BE2C (cell line): Measurements from ENCODE around the gene ENAH.
A peak's percentile ranks its signal among the peaks of the same experiment; 100 is the strongest.
"Not testable (repeated sequence)": the region's sequence is repeated elsewhere in the genome, so short reads cannot be mapped to it uniquely, and the experiment has no call there.

Experiments
- DNase-seq: peaks from one replicate; pipeline ENCODE4 v3.0.0-alpha.2; 2020
- H3K27me3 ChIP-seq: fragments of 250-450 bp; sonication (Bioruptor Pico); 2 replicates; pipeline ENCODE4 v1.5.1; 2020; ENCODE audit warnings: mild to moderate bottlenecking
- H3K36me3 ChIP-seq: fragments of 250-450 bp; sonication (Bioruptor Pico); 2 replicates; pipeline ENCODE4 v1.5.1; 2020; ENCODE audit warnings: mild to moderate bottlenecking
- H3K4me1 ChIP-seq: fragments of 250-450 bp; sonication (Bioruptor Pico); 2 replicates; pipeline ENCODE4 v1.5.1; 2020
- H3K4me3 ChIP-seq: 2 replicates; pipeline ENCODE4 v1.5.1; 2011; ENCODE audit warnings: low read depth, low read length
- H3K9me3 ChIP-seq: fragments of 250-450 bp; sonication (Bioruptor Pico); 2 replicates; pipeline ENCODE4 v1.5.1; 2020
- CTCF ChIP-seq: IDR thresholded peaks from 2 replicates; pipeline ENCODE4 v1.5.1; 2012; ENCODE audit warnings: mild to moderate bottlenecking, low read depth, low read length

Gene ENAH

GRCh38 chr1:225695578-225696337, 42.8 kb upstream of the ENAH start:
- no peak overlapping the region for H3K4me3 ChIP-seq
- no peaks in the 10 kb centered on the region for H3K36me3 ChIP-seq
- no peaks in the 10 kb centered on the region for H3K27me3 ChIP-seq
- H3K9me3 ChIP-seq, result no peaks in the 10 kb centered on the region
- peak; percentile 74 for DNase-seq
- no peak for TF ChIP-seq CTCF
- peaks cover 39% of the 10 kb centered on the region for H3K4me1 ChIP-seq

GRCh38 chr1:225694151-225694603, 41.3 kb upstream of the ENAH start:
- no peaks in the 10 kb centered on the region for H3K27me3 ChIP-seq
- H3K36me3 ChIP-seq, result no peaks in the 10 kb centered on the region
- H3K4me1 ChIP-seq, result peaks cover 31% of the 10 kb centered on the region
- no peak for TF ChIP-seq CTCF
- DNase-seq, result peak; percentile 73
- no peak overlapping the region for H3K4me3 ChIP-seq
- no peaks in the 10 kb centered on the region for H3K9me3 ChIP-seq

GRCh38 chr1:225693697-225694096, 40.8 kb upstream of the ENAH start:
- peaks cover 30% of the 10 kb centered on the region for H3K4me1 ChIP-seq
- not testable (repeated sequence) for H3K4me3 ChIP-seq, H3K9me3 ChIP-seq, H3K27me3 ChIP-seq, H3K36me3 ChIP-seq, DNase-seq

GRCh38 chr1:225693085-225693696, 40.3 kb upstream of the ENAH start:
- no peaks in the 10 kb centered on the region for H3K9me3 ChIP-seq
- no peaks in the 10 kb centered on the region for H3K27me3 ChIP-seq
- DNase-seq, result no peak
- no peak for TF ChIP-seq CTCF
- no peak overlapping the region for H3K4me3 ChIP-seq
- H3K36me3 ChIP-seq, result no peaks in the 10 kb centered on the region
- peaks cover 30% of the 10 kb centered on the region for H3K4me1 ChIP-seq

GRCh38 chr1:225692517-225692879, 39.6 kb upstream of the ENAH start:
- H3K27me3 ChIP-seq, result no peaks in the 10 kb centered on the region
- no peak for DNase-seq
- no peaks in the 10 kb centered on the region for H3K9me3 ChIP-seq
- H3K4me1 ChIP-seq, result peaks cover 30% of the 10 kb centered on the region
- TF ChIP-seq CTCF, result no peak
- no peak overlapping the region for H3K4me3 ChIP-seq
- H3K36me3 ChIP-seq, result no peaks in the 10 kb centered on the region

GRCh38 chr1:225691861-225692516, 39.1 kb upstream of the ENAH start:
- H3K9me3 ChIP-seq, result no peaks in the 10 kb centered on the region
- no peaks in the 10 kb centered on the region for H3K36me3 ChIP-seq
- H3K4me3 ChIP-seq, result no peak overlapping the region
- H3K27me3 ChIP-seq, result no peaks in the 10 kb centered on the region
- DNase-seq, result no peak
- no peak for TF ChIP-seq CTCF
- peaks cover 30% of the 10 kb centered on the region for H3K4me1 ChIP-seq
